PC-9 (cell line): ENCODE data around the gene JMJD1C.

Experiments used
- CTCF ChIP-seq: fragments of 200-600 bp; sonication (generic); conservative IDR thresholded peaks from 2 replicates; pipeline ENCODE4 v1.6.1; 2017; ENCODE audit warnings: mixed run types, antibody characterized with exemption, mild to moderate bottlenecking, moderate library complexity
- EZH2 ChIP-seq: fragments of 200-600 bp; sonication (generic); IDR thresholded peaks from 2 replicates; pipeline ENCODE4 v1.8.0; 2017; ENCODE audit warnings: antibody characterized with exemption, low read depth

- no peak for TF ChIP-seq EZH2
- no peak for TF ChIP-seq CTCF
Measured at GRCh38 chr10:63458177-63458576, 7.6 kb downstream of the JMJD1C start.
